Activated CD8-positive, alpha-beta memory T cell treated with anti-CD3 and anti-CD28 coated beads for 24 hours (primary cell): ENCODE data around the gene RAD51B.
"Not testable (repeated sequence)": the region's sequence is repeated elsewhere in the genome, so short reads cannot be mapped to it uniquely, and the experiment has no call there.

Experiments used
- DNase-seq: peaks from one replicate; pipeline ENCODE4 v3.0.0-alpha.2; 2020

The RAD51B gene

DNA sequence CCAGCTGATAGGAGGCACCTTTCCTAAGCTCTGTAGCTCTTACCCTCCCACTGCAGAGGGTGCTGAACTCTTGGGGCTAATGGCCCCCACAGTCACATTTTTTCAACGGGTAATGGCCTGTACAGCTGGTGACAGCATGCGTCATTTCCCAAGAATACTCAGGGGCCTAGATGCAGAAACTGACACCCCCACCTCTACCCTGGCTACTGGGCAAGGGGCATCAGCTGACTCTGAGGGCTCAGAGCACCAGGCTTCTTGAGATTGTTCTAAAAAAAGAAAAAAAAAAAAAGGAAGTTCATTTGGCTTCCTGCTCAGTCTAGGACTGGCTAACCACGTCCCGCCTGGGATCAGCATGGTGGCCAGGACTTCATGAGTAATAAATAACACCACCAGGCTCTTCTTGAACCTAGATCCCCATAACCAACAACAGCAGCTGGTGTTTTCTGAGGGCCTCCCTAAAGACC lies 938.1 kb downstream of the RAD51B start:
- no peak for DNase-seq

DNA sequence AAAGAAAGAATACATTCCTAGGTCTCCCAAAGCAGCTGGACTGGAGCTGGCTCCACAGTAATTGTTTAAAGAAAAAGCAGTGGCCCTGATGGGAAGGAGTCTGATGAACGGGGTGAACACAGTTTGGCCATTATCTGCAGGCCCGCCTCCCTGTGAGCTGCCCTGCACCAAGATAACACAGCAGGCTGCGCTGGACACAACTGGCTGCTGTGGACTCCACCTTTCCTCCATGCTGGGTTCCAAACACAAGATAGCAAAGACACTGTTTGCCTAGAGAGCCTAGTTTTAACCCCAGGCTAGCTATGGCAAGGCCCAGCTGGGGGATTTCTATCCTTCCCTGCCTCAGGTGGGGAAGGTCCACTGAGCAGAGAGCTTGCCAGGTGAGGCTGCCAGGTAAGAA lies 938.7 kb downstream of the RAD51B start:
- no peak for DNase-seq

DNA sequence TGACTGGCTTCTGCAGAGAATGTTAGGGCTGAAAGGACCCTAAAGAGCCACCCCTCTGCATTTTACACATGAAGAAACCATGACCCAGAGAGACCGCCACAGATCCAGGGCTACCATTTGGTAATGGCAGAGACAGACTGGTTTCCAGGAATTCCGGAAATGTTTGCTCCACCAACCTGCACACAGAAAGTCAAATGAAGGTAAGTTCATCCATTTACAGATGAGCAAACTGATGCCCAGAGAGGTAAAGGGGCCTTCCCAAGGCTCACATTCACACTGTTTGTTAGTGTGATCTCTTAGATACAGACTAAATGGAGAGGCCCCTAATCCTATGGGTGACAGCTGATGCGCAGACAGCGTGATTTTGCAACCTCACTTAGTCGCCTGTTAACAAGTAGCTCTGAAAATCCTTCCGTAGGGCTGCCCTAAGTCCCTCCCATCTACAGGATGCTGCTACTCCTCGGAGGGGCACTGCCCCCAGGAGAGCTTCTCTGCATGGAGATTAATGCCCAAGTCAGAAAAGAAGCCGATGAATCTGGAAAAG lies 939.5 kb downstream of the RAD51B start:
- no peak for DNase-seq

DNA sequence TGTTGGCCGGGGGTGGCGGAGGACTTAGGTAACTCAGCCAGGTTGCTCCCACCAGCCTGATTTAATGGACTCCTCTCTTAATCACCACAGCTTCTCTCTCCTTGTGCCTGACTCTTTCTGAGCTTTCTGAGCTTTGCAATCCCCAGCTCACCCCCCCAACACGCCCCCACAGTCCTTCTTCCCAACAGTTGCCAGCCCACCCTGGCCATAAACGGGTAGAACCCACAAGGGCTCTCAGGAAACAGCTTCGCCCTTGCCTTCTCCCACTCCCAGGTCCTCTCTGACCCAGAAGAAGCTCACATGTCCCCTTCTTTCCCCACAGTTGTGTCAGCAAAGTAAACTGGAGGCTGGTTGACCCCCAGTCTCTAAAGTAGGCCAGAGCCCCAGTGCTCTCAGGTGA lies 940.4 kb downstream of the RAD51B start:
- no peak for DNase-seq

DNA sequence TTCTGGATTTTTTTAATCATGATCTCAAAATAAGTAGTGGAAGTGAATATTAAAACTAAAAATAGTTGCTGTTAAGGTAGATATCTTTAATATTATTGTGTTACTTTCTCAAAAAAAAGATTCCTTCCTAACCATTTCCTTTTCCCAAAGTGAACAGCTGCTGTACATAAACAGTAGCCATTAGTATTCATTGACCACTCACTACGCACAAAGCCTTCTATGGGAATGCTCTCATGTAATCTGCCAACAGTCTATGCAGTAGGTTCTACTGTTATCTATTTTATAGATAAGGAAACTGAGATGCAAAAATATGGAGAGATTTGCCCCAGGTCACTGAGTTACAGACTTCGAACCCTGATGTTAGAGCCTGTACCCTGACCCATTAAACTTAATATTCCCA lies 941.2 kb downstream of the RAD51B start:
- DNase-seq: no peak

DNA sequence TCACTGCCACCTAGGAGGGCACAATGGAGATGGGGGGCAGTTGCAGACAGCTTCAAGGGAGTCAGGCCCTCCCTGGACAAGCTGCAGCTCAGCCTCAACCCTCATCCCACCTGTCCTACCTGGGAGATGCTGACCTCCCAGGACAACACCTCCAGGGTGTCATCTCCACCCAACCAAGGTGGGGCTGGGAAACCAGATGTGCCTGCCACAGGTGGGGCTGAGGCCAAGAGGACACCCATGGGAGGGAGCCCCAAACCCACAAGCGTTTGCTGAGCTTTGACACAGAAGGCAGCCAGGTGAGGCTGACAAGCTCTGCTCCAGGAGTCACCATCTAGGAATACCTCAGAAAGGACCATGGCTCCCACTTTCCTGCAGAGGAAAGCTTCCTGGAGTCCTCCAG lies 941.8 kb downstream of the RAD51B start:
- no peak for DNase-seq

DNA sequence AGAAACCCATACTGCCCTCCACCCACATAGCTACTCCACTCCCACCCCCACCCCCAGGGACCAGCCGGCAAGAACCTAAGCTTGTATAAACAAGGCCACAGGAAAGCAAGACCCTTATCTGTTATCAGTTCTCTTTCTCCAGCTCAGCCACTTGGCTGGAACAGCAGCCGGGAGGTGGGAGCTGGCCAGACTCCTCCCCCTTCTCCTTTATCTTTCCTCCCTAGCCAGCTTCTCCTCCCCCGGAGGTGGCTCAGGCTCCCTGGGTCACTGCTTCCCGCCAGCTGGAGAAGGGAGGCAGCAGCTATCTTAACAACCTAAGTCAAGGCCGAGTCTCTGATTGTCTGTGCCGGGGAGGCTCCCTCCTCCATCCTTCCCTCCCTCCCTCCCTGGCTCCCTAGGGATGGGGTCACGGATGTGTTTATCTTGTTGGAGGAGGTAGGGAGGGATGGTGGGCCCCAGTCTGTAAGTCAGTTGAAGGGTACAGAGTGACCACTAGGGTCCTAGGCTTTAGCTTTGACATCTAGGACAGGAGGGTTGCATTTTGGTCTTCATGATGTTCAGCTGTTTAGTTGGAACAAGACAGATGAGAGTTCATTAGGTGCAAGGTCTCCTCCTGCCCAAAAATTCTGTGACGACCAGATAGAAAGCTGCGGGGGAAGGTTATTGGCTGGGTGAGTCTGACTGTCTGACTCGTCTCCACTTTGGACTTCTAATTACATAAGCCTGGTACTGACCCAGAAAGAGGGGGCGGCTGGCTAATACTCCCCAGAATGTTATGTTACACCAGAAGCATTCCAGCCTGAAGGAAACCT lies 943.6 kb downstream of the RAD51B start:
- DNase-seq: no peak

DNA sequence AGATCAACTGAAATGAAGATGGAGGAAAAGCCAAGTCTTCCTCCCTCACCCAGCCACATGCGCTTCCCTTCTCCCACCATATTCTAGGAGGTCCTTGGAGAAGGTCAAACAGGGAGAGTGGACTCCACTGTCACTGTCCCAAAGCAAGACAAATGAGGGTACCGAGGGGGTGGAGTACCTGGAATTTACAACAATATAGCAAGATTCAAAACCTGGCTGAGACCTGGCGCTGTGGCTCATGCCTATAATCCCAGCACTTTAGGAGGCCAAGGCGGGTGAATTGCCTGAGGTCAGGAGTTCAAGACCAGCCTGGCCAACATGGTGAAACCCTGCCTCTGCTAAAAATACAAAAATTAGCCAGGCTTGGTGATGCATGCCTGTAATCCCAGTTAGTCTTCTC lies 944.3 kb downstream of the RAD51B start:
- DNase-seq: not testable (repeated sequence)

DNA sequence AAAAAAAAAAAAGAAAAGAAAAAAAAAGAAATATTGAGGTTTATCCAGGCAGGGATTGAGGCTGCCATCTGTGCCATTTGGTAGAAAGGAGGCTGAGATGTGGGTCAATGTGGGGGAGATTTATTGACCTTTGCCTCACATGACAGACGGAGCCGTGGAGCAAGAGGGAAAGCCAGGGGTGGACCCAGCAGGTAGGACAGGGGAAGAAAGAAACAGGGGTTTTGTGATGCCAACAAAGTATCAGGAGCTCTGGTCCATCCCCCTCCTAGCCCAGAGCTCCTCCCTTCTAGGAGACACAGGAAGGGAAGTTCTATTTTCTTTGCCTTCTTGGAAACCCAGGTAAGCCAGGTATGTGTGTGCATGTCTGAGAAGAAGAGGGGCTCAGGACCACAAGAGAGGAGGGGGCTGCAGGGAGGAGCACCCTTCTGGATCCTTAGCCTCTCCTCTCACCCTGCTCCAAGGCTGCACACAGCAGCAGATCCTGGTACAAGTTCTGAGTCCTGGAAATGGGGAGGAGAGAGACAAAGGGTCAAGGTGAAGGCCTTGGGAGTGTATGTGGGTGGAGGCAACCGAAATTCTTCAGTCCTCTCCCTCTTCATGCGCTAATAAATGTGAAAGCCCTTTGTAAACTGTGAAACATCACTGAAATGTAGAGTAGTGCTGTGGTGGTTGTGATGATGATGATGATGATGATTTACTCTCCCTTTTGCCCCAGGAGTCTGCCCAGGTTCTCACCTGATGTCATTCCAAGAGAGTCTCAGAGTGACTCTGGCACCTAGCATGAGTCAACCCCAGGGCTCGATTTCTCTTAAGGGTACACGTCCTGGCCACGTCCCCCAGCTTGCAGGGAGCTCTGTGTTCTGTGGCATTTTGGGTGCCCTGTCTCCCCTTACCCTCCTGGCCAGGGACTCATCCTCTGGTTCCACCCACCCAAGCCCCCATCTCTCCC lies 947.0 kb downstream of the RAD51B start:
- DNase-seq: no peak

DNA sequence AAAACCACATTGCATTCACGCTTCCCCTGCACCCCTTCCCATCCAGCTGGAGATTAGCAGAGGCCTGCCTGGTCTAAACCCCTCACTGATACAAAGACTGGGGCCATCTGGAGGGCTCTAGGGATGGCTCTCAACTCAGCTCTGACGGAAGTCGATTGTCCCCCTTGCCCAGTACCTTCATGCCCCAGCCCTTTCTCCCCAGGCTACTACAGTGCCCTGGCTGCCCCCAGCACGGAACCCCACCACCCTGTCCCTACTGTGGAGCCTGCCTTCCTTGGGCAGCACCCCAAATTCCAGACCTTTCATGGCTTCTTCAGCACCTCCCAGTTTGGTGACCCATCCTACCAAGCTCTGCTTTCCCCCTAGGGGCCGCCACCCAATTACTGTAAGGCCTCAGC lies 947.7 kb downstream of the RAD51B start:
- no peak for DNase-seq

DNA sequence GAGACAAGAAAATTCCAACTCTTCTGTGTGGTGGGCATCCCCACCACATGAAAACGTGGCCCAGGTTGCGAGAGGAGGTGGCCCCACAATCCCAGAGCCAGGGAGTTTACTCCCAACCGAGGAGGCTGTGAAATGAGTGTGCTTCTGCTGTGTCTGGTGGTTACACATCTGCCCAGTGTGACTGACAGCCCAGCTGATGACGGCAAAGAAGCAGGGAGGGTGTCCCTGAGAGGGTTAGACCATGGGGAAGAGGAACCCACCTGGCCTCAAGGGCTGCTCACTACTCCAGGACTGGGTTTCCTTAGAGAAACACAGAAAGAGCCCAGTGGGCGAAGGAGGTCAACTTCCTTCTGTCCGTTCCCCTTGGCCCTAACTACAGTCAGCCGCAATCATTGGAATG lies 948.7 kb downstream of the RAD51B start:
- DNase-seq: no peak

DNA sequence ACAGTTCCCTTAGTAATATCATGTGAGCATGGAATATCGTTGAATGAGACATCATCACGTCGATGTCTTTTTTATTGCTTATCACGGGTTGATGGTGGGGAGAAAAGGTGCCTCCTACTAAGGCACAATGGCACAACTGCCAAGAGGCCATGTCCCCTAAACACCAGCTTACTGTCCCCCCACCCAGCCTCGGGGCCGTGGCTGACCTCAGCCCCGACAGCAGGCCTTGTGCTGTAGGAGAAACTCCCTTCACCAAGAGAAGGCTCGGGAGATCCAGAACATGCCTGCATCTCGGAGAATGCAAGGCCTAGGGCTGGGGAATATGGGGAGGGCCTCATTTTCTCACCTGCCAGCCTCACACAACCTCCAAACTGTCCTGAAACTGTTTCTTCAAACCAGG lies 950.5 kb downstream of the RAD51B start:
- DNase-seq: no peak

DNA sequence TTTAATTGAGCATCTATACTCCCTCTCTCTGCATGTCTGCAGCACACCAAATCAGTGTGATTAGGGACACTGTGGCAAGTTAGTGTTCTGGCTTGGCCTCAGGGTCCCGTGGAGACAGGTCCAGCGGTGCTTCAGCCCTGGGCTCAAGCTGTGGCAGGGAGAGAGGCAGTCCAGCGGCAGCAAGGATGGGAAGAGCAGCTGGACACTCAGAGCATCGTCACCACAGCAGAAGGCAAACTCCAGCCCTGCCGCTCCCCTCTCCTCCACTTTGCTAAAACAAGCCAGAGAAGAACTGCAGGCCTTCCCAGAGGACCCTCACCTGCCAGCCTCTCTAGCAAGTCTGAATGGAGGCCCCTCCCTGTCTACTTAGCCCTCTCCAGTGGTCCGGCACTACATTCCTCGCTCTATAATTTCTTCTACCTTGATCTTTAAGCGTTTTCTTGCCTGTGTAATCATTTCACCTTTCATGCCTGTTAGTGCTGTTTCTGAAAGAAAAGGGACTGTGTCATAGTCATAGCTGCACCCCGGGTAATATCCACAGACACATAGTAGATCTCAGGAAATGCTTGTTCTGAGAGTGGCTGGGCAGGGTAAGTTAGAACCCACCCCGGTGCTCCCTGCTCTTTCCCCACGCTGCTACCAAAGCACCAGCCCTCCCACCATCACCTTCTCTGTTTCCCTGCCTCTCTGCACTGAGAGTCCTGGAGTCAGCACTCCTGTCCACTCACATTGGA lies 951.1 kb downstream of the RAD51B start:
- peak; percentile 56 for DNase-seq

DNA sequence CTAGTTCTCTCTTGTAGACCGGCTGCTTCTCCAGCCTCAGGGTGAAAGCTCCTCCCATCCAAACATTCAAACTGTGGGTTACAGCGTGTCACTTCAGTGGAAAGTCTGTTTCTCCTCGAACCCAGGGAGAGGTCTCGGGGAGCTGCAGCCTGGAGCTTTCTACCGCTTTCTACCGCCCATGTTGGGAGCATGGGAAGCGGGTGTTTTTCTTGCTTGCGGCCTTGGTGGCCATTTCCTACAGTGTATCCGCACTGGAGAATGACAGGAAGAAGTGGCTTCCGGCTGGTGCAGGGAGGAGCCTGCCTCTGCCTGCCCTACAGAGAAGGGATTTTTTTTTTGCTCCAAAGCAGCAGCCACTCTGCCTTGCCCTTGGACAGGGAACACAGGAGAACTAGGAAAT lies 952.1 kb downstream of the RAD51B start:
- DNase-seq: no peak

DNA sequence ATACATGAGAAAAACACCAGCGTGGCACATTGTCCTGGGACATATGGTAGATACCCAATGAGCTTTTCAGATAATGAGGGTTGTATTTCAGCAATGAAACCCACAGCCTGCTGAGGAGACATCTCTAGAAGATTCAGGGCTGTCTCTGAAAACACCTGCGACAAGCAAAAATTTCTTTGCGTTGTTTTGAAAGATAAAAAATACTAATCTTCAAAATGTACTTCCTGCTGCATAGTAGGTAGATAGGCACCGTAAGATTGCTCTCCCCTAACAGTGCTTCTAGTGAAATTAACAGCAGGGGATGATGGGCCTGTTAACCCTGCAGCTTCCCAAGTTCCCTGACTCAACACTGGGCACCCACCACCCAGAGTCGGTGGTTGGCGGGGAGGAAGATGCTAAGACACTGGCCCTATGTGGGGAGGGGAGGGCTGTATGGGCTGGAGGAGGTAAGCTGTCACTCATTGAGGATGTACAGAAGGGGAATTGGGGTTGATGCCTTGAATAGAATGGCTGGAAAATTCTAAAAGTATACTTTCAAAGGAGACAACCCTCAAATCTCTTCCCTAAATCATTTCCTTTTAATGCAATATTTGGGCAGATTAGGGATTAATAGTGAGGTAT lies 953.3 kb downstream of the RAD51B start:
- DNase-seq: peak; percentile 56

DNA sequence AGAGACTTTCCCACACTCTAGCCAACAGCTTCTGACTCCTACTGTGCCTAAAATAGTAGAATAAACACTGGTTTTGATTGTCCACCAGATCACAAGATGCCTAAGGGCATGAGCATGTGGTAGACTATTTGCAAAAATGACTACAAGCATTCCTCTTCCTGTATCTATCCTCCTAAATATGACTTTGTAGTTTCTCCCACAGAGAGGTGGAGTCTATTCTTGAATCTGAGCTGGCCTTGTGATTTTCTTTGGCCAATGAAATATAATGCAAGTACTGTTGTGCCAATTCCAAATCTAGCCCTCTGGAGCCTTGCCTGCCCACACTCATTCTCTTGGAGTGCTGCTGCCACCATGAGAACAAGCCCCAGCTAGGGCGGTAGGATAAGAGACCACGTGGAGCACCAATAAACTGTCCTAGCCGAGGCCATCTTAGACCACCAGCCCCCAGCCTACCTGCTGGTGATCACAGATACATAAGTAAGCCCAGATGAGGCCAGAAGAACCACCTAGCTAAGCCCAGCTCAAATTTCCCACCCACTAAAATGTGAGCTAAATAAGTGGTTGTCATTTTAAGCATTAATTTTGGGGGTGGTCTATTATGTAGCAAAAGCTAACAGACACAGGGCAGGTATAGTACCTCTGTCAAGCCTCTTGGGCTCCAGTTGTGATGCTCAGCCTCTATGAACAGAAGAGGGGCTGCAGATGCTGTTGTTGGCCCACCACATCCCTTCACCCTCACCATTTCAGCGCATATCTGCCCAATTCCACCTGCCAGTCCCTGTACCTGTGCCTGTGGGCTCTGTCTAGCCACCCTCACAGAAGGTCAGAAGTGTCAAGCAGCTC lies 955.4 kb downstream of the RAD51B start:
- DNase-seq: peak; percentile 53

DNA sequence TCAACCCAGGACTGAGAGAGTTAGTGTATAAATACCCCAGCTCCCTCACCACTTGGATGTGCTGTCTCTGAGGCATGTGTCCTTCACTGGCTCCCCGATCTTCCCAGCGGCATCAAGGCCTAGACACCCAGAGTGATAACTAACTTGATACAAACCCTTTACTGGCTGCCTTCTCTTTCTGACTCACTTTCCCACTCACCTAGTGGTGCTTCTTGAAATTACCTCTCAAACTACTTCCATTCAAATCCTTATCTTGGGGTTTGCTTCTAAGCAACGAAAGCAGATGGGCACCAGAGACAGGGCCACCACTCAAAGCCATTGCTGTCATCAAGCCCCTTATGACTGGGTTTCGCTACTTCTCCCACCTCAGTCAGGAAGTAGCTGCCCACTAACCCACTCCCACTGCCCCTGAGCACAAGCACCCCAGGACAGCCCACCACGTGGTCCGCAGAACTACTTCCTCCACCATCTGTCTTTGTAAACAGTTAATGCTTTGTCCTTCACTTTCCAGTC lies 956.1 kb downstream of the RAD51B start:
- peak; percentile 56 for DNase-seq

DNA sequence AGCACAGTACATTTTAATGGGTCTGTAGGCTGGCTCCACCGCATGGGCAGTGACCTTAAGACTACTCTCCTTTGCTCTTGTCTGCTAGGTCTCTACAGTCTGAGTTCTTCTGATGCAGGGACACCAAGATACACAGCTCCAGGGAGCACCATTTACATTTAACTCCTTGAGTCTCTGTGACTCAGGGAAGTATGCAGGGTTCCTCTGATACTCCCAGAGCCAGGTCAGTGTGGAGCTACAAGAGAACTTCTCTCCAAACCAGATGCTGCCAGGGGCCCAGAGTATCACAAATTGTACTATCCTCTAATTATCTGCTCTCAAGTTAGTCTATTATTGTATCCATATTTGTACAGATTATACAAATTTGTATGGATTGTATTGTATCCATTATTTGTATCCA lies 958.1 kb downstream of the RAD51B start:
- DNase-seq: peak; percentile 28
